GM18505 (cell line): ENCODE results near the gene RNF144A.

ENCODE experiments used
- ATAC-seq: cut with Tn5 transposase; IDR thresholded peaks from one replicate; pipeline ENCODE4 v1.9.1; 2021; ENCODE audit not compliant: unreplicated experiment
- POLR2A ChIP-seq: IDR thresholded peaks from 4 replicates; pipeline ENCODE4 v1.6.1; 2011; ENCODE audit warnings: borderline replicate concordance; ENCODE audit not compliant: insufficient read depth, insufficient read length; ENCODE audit errors: extremely low read depth

RNF144A gene

GRCh38 chr2:7017671-7018281 lies 100.6 kb downstream of the RNF144A start:
- ATAC-seq = no peak
- no peak for TF ChIP-seq POLR2A

- no peak for ATAC-seq
- no peak for TF ChIP-seq POLR2A
Observed at GRCh38 chr2:7018282-7018701, 101.1 kb downstream of the RNF144A start.

DNA sequence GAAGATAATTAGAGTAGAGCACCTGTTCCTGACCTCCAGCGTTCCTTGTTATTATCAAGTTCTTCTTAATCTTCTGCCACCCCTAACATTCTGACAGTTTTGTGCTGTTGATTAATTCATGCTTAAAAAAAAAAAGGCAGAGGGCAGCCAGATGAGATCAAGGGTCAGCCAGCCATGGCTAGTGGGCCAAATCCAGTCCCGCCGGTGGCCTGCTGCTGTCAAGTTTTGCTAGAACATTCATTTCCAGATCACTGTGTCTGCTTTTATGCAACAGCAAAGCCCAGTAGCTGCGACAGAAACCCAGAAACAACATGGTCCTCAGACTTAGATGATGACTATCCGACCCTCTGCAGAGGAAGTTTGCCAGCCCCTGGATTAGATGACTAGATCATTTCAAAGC lies 101.6 kb downstream of the RNF144A start:
- no peak for ATAC-seq
- no peak for TF ChIP-seq POLR2A

DNA sequence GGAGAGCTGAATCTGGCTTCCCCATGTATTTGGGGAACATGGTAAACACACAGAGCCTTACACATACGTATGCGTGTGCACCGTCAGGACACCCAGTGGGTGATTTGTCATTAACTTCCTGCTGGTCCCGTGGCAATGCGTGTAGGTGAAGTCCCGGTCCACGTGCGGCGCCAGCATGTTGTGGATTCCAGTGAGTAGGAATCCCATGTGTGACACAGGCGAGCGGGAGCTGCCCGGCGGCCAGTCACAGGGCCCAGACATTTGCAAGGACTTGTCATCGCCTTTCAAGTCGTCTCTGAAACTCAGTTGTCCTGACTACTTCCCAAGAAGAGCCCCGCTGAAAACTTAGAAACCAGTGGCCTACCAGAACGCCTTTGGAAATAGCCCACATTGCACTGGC lies 102.0 kb downstream of the RNF144A start:
- no peak for ATAC-seq
- TF ChIP-seq POLR2A = no peak

GRCh38 chr2:7020059-7020458 lies 102.8 kb downstream of the RNF144A start:
- no peak for ATAC-seq
- TF ChIP-seq POLR2A = no peak

DNA sequence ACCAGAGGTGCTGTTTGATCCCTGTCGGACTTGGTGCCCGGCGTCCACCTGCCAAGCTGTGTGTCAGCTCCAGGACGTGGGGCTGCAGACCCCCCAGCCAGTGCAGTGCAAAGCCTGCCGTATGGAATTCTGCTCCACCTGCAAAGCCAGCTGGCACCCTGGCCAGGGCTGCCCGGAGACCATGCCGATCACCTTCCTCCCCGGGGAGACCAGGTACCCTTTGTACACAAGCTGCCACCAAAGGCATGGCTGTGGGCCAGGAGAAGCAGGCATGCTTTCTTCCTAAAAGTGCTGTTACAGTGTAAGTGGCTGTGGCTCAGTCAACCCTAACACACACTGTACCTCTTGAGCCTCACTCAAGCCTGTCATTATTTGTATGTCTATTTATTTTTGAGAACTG lies 103.3 kb downstream of the RNF144A start:
- no peak for TF ChIP-seq POLR2A
- no peak for ATAC-seq

DNA sequence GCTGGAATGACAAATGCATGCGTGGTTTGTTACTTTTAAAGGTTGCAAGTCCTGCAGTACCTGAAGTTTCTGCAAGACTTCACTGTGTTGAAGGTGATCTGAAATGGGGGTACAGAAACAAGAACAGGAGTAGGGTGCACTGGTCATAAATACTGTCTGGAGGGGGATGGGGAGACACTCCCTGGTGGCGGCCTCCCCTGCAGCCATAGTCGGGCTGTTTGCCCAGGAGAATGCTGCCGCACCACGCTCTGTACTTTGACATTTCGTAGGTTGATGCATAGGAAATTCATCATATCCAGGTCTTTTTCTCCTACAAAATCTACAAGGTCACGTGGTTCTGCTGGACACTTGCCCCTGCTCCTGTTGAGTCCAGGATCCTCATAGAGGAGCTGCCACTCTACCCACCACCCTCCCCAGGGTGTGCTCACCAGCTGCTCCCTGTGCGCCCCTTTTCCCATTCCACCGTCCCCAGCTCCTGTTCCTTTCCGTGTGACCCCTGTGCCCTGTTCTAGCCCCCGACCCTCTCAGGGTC lies 103.8 kb downstream of the RNF144A start:
- no peak for ATAC-seq
- no peak for TF ChIP-seq POLR2A

DNA sequence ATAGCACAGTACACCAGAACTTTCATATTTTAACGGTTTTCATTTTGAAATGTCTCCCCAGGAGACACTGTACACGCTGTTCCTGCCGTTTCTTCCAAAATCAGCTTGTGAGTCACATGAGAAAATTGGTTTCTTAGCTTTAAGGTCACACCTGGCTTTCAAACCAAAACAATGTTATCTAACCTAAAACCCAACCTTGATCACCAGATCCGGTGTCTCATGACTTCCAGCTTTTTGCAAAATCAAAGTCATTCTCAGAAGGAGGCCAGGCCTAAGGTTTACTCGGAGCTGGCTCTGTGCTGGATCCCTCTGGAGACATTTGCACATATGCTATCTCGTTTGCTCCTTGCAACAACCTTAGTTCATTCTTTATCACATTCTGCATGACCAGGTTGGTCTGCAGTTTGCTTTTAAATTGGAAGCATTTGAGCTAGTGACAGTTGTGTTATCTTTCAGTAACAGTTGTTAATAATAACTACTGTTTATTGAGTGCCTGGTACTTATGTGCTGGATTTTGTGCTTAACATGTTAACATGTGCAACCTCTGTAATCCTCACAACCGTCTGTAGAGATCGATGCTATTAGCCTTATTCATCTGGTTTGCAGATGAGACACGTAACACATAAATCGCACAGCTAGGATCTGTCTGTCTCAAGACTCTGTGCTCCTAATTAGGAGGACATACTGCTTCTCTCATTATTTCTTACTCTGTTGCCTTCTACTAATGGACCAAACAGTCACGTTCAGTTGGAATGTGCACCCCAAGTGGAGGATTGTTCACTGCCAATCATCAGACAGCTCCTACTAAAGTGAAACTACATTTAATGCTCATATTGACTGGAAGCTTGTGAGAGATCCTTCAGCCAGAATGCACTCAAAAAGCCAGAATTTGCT lies 105.5 kb downstream of the RNF144A start:
- TF ChIP-seq POLR2A = no peak
- ATAC-seq = no peak

GRCh38 chr2:7023542-7023941 lies 106.3 kb downstream of the RNF144A start:
- ATAC-seq = no peak
- TF ChIP-seq POLR2A = no peak

DNA sequence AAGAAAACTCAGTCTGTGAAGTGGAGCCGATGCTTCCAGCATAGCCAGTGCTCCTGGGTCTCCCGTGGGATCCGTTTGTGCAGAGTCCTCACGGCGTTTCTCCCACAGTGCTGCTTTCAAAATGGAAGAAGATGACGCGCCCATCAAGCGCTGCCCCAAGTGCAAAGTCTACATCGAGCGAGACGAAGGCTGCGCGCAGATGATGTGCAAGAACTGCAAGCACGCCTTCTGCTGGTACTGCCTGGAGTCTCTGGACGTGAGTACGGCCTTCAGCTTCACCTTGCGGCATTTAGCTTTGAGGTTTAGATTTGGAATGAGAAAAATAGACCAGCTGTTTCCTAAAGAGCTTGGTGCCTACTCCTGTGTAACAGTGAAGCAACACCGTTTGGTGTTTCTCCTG lies 107.0 kb downstream of the RNF144A start:
- no peak for TF ChIP-seq POLR2A
- no peak for ATAC-seq

GRCh38 chr2:7025082-7025481 lies 107.9 kb downstream of the RNF144A start:
- no peak for ATAC-seq
- TF ChIP-seq POLR2A = no peak

DNA sequence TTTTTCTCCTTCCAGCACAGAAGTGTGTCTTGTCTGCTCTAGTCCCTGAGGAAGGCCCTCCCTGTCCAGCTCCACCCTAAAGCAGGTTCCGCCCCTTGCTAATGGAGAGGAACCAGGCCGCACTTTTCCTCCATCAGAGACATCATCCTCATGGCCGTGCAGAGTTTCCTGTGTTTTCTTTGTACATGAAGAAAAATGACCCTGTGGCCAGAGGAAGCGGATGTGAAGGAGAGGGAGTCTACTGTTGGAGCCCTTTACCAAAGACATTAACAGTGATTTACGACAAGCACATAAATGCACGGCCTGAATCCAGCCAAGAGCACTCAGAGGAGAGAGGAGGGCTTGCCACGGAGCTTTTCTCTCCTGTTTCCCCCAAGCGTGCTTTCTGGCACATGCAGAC lies 109.5 kb downstream of the RNF144A start:
- ATAC-seq = no peak

DNA sequence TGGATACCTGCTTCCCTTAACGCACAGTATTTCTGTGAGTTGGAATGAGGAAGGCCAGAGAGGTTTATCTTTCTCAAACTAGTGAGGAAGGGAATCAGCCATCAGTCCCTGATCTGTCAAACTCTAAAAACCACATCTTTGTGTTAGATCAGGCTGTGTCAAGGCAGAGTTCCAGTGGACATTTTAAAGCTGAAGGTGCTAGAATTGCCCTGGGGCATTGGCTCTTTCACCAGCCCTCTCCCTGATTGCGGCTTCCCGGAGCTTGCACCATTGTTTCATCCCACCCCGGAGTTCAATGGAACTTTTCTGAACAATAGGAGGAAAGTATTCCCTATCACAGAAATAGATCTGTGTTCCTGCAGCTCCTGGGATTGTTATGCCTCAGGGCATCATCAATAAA lies 110.2 kb downstream of the RNF144A start:
- ATAC-seq = no peak
- TF ChIP-seq POLR2A = no peak

More for the DNA sequence above, 109.5 kb downstream of the RNF144A start:
- no peak for TF ChIP-seq POLR2A
